Dermis microvascular lymphatic vessel endothelial cell (primary cell): ENCODE measurements around the gene TMEM45B. TPM values are rescaled to one million over a fixed set of nuclear protein-coding genes. Genes with fewer than 3 reads are reported as not detected.
"Not testable (repeated sequence)": the region's sequence is repeated elsewhere in the genome, so short reads cannot be mapped to it uniquely, and the experiment has no call there.

Experiments used
- DNase-seq, 2 donors: peaks; one replicate each; pipeline versions ENCODE4 v3.0.0 to v3.0.0-alpha.2; 2010; ENCODE audit warnings: low read depth in 2 of 2
- total RNA-seq: library from RNA; depleted of rRNA; stranded (reverse); fragments of >200 nt; gene quantifications from 2 replicates; pipeline ENCODE4 v1.2.1, GENCODE V29; 2014

Gene TMEM45B
- total RNA-seq, 1 donor from 2014 or later, result 1.9 TPM

DNA sequence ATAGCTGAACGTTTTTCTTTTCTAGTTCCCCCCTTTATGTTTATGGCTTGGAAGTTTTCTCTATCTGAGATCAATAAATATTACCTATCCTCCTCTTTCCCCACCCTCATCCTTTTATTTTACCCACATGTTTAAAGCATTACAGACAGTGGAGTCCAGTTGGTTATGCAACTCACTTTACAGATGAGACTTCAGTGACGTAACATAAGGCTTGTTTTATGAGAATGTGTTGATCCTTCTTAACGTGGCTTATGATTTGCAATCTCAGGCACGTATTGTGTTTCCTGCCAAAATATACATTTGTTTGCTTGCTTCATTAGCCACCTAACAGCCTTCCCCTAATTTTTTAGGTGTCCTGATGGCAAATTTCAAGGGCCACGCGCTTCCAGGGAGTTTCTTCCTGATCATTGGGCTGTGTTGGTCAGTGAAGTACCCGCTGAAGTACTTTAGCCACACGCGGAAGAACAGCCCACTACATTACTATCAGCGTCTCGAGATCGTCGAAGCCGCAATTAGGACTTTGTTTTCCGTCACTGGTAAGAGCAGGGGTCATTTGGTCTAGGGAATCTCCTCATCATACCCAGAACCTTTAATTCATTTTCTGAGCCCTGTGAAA is 36.6 kb downstream of the TMEM45B start:
- DNase-seq, result no peak

- peak; percentile 43 to 81 for DNase-seq
Measured at GRCh38 chr11:129853518-129854231, 38.0 kb downstream of the TMEM45B start.

DNA sequence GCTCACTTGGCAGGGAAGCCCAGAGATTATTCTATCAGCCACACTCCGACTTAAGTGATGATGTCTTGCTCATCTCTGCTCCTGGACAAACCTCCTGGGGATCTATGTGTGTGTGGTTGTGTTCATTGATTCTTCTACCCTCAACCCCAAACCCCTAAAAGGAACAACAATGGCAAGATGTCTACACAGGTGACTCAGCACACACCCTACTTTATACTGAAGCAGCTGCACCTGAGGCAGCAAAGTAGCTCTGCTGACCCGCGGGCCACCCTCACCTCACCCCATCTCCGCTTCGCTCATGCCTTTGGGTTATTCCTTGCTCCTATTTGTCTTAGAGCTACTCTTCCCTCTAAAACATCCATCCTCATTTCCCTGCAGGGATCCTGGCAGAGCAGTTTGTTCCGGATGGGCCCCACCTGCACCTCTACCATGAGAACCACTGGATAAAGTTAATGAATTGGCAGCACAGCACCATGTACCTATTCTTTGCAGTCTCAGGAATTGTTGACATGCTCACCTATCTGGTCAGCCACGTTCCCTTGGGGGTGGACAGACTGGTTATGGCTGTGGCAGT is 38.7 kb downstream of the TMEM45B start:
- DNase-seq, result no peak

GRCh38 chr11:129855086-129855485 is 39.4 kb downstream of the TMEM45B start:
- no peak for DNase-seq

GRCh38 chr11:129856036-129856435 is 40.4 kb downstream of the TMEM45B start:
- DNase-seq, result no peak

DNA sequence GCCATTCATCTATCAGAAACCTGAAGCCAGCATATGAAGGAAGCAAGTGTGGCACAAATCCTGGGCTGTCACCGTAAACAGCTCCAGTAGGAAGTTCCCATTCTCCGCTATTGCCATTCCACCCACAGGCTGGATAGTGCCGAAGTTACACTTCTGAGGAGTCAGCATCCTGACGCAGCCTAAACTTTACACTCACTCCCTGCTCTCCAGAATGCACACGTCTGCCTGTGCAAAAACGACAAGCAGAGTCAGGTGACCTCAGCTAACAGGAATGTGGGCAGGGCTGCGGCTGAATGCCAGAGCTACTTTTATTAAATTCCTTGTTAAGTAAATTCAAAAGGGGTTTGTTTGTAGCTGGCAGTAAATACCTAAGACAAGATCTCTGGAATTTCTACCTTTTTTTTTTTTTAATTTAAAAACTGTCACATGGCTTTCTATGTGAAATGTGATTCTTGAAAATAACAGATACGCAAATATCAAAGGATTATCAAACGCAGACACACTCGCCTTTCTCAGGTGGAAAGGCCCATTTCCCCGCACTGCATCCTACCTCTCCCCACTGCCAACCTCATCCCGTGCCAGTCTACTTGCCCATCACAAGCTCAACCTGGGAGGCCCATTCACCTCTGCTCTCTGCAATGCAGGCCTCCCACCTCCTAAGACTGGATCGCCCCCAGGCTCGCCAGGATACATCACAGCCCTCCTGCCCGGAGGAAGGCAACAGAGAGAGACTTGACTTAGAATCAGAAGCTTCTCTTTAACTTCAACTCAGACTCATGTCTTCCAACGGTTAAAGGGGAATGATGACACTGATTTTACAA is 46.3 kb downstream of the TMEM45B start:
- peak; percentile 76 to 83 for DNase-seq

- DNase-seq, result no peak
Measured at GRCh38 chr11:129864811-129865210, 49.2 kb downstream of the TMEM45B start.

DNA sequence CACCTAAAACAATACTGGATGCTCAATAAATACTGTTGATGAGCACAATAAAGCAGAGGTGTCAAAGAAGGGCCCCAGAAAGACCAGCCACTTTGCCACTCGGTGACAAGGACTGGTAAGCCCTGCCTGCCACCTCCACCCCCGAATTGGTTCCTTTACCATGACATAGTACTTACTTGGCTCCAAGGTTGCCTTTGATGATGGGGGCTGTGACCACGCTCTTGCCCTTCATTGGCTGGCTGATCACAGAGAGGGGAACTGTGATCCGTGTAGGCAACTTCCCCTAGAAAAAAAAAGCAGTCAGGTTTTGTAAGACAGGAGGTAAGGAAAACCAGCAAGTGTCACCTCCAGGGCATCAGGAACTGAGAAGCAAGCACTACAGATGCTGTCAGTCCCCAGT is 50.1 kb downstream of the TMEM45B start:
- no peak for DNase-seq

DNA sequence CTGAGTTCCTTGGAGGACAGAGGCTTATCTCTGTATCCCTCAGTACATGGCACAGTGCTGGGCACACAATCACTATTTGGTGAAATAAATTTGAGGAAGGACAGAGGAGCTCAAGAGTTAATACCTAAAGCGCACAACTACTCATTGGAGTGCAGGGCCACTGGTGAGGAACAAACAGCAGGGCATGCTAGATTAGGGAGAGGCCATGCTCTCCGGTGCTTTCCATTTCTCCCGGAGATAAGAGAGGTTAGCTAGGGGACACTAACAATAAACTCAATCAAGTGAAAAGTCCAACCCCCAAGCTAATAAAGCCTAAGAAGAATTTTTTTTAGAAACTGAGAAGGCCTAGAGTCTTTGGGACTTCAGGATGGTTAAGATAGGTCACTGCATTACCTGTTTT is 50.7 kb downstream of the TMEM45B start:
- DNase-seq, result no peak

DNA sequence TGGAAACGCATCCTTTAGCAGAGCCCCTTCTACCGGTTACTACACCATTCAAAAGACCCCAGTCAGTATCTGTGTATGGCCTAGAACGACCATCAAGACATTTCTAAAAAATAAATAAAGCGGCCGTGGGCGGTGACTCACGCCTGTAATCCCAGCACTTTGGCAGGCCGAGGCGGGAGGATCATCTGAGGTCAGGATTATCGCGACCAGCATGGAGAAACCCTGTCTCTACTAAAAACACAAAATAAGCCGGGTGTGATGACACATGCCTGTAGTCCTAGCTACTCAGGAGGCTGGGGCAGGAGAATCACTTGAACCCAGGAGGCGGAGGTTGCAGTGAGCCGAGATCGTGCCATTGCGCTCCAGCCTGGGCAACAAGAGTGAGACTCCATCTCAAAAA is 53.0 kb downstream of the TMEM45B start:
- not testable (repeated sequence) for DNase-seq

DNA sequence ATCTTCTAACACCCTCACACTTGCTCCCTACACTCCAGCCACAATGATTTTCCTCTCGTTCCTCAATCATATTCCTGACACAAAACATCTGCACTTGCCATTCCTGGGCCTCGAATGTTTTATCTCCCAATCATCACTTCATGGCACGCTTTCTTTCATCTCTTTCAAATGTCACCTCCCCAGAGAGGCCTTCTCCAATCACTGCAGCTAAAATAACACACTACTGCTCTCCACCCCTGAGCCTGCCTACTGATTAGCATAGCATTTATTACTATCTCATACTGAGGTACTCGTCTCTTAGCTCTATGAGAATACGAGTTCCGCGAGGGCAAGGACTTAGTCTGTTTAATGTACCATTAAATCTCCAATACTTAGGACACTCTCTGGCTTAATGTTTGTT is 56.3 kb downstream of the TMEM45B start:
- DNase-seq, result no peak

GRCh38 chr11:129880311-129880710 is 64.7 kb downstream of the TMEM45B start:
- DNase-seq, result no peak

- peak in 1 of 2 donors; percentile 44 for DNase-seq
Measured at GRCh38 chr11:129881570-129882170, 66.0 kb downstream of the TMEM45B start.

DNA sequence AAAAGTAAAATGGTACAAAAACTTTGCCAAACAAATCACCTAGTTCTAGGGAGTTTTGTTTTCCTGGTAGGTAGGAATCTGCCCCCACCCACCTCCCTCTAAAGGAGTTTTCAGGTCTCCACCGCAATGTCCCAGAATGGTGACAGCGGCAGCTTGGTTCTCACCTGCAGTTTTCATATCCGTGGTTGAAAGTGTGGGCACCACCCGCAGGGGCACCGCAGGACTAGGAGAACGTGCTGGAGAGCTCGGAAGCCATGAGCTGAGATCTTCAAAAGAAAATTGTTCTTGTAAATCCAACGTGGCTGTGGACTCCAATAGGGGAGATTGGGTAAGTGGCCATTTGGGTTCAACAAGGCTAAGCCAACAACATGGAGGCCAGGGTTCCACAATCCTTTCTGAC is 68.9 kb downstream of the TMEM45B start:
- DNase-seq, result no peak

DNA sequence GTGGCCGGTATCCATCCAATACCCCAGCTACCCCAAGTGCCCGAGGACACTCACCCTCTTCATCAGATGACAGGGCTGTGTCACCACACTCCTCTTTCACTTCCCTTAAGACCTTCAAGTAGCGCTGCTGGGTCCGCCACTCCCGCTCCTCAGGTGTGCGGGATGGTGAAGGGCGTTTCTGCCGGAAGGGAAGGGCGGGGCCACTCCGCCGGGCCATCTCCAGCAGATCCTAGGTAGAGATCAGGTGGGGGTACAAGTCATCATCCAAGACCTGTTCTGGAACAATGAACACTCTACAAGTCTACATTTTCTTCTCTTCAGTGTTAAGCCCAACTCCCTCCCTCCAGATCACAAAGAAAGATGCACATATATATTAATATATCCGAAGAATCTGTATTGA is 69.7 kb downstream of the TMEM45B start:
- no peak for DNase-seq

- no peak for DNase-seq
Measured at GRCh38 chr11:129888451-129888850, 72.8 kb downstream of the TMEM45B start.

DNA sequence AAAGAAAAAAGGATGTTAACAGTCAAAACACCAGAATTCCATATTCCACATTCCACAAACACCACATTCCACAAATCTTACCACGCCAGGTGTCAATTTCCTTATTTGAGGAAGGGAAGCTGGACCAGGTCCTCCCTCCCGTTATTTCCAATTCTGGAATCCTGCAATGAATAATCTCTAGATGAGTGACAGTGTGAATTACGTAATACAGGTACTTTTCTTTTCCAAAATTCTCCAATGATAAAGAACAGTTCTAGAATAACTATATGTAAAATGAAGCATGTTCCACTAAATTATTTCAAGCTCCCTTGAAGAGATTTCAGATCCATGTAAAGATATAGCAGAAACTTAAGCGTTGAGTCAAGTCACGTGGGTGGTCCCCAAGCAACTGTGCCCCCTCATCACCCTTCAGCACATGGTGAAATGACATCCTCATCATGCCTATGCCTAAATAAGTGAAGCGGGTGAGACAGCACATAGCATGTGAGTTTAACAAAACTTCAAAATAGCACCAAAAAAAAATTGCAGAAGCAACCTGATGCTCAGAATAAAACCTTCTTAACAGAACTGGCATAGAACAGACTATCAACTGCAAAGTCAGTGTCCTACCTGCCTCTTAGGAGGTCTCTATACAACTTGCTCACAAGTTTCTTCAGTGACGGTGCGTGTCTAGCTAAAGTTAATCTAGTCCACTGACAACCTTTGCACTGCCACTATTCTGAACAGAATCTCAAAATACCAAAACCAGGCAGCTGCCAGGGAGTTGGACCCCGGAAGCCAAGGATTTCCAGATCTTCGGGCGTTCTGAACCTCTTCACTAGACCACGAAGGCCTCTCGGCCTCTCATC is 78.9 kb downstream of the TMEM45B start:
- no peak for DNase-seq

GRCh38 chr11:129895126-129896041 is 79.7 kb downstream of the TMEM45B start, which contains the start of gene NFRKB:
Gene NFRKB, minus strand, starts transcription at chr11:129895578. Its CDS starts 2,729 bp downstream, at chr11:129892849.
- peak; percentile 28 to 79 for DNase-seq

DNA sequence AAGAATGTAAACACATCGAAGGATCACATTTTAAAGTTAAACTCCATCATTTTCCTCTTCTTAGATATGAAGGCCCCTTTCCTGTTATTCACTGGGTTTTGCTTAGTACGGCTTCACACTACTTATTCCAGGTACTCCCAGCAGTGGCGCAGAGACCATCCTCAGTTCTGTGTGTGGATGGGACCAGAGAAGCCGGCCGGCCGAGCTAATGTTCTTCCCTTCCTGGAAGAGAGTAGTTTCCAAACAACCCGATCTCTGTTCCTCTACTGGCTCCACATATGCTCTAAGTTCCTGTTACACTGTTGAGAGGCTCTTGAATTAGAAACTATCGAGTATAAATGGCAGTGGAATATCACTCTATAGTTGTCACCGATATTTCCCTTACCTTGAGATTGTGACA is 80.4 kb downstream of the TMEM45B start:
- DNase-seq, result peak in 1 of 2 donors; percentile 9

GRCh38 chr11:129905402-129905801 is 89.8 kb downstream of the TMEM45B start:
- no peak for DNase-seq
